ENCODE results near the gene CLIC4. TPM values are rescaled to one million over a fixed set of nuclear protein-coding genes. Genes with fewer than 3 reads are reported as not detected.
"Not testable (repeated sequence)": the region's sequence is repeated elsewhere in the genome, so short reads cannot be mapped to it uniquely, and the experiment has no call there.

Gene CLIC4
- total RNA-seq, 1 donor from 2014 or later = 249 TPM

- DNase-seq = no peak
Measured at GRCh38 chr1:24748191-24749121, 3.2 kb downstream of the CLIC4 start.

GRCh38 chr1:24749252-24749651 lies 4.0 kb downstream of the CLIC4 start:
- DNase-seq = no peak

- no peak for DNase-seq
Measured at GRCh38 chr1:24749886-24750285, 4.6 kb downstream of the CLIC4 start.

GRCh38 chr1:24751833-24752232 lies 6.6 kb downstream of the CLIC4 start:
- DNase-seq = no peak

- DNase-seq = no peak
Measured at GRCh38 chr1:24752305-24752704, 7.1 kb downstream of the CLIC4 start.

GRCh38 chr1:24754229-24754628 lies 9.0 kb downstream of the CLIC4 start:
- DNase-seq = no peak

GRCh38 chr1:24755323-24755722 lies 10.1 kb downstream of the CLIC4 start:
- DNase-seq = not testable (repeated sequence)

- DNase-seq = no peak
Measured at GRCh38 chr1:24756395-24756794, 11.1 kb downstream of the CLIC4 start.

- no peak for DNase-seq
Measured at GRCh38 chr1:24759492-24759891, 14.2 kb downstream of the CLIC4 start.

- DNase-seq = no peak
Measured at GRCh38 chr1:24761582-24761981, 16.3 kb downstream of the CLIC4 start.

- no peak for DNase-seq
Measured at GRCh38 chr1:24762133-24762676, 17.0 kb downstream of the CLIC4 start.

- DNase-seq = no peak
Measured at GRCh38 chr1:24763671-24764070, 18.4 kb downstream of the CLIC4 start.

GRCh38 chr1:24764439-24764838 lies 19.2 kb downstream of the CLIC4 start:
- DNase-seq = no peak

GRCh38 chr1:24764848-24765247 lies 19.6 kb downstream of the CLIC4 start:
- DNase-seq = no peak

- DNase-seq = no peak
Measured at GRCh38 chr1:24765308-24765988, 20.2 kb downstream of the CLIC4 start.

- no peak for DNase-seq
Measured at GRCh38 chr1:24767351-24767750, 22.1 kb downstream of the CLIC4 start.

GRCh38 chr1:24768873-24769605 lies 23.8 kb downstream of the CLIC4 start:
- DNase-seq = no peak

- DNase-seq = peak; percentile 60
Measured at GRCh38 chr1:24769656-24770651, 24.7 kb downstream of the CLIC4 start.

GRCh38 chr1:24770881-24771280 lies 25.6 kb downstream of the CLIC4 start:
- no peak for DNase-seq

GRCh38 chr1:24771574-24771973 lies 26.3 kb downstream of the CLIC4 start:
- no peak for DNase-seq

GRCh38 chr1:24773618-24774017 lies 28.4 kb downstream of the CLIC4 start:
- DNase-seq = no peak

Data from tongue (tissue), 2 donors.